HEK293T (cell line): ENCODE data around the gene ADIPOR2.

ENCODE experiments used
- CTCF ChIA-PET: fragments of 350-600 bp; formaldehyde crosslinking; extraction: SDS; loops from one replicate; lab custom pipeline; 2021; ENCODE audit warnings: antibody characterized with exemption, inconsistent platforms; lab: Yijun Ruan, JAX
- POLR2A ChIA-PET: fragments of 350-600 bp; formaldehyde crosslinking; extraction: SDS; loops from one replicate; lab custom pipeline; 2020; ENCODE audit warnings: antibody characterized with exemption, inconsistent platforms; lab: Yijun Ruan, JAX
- DNase-seq: peaks from one replicate; pipeline ENCODE4 v3.0.0; 2012; ENCODE audit warnings: mixed read lengths; ENCODE audit errors: extremely low spot score
- ARNT ChIP-seq: fragments of 450-650 bp; IDR thresholded peaks from 2 replicates; pipeline ENCODE4 v1.6.1; 2017; ENCODE audit warnings: mild to moderate bottlenecking
- BHLHE40 ChIP-seq: fragments of 450-650 bp; IDR thresholded peaks from 2 replicates; pipeline ENCODE4 v1.6.1; 2016; ENCODE audit warnings: mild to moderate bottlenecking, moderate library complexity, borderline replicate concordance
- CTBP1 ChIP-seq: fragments of 450-650 bp; IDR thresholded peaks from 2 replicates; pipeline ENCODE4 v1.6.1; 2016; ENCODE audit warnings: borderline replicate concordance
- ELF4 ChIP-seq: fragments of 450-650 bp; IDR thresholded peaks from 2 replicates; pipeline ENCODE4 v1.6.1; 2017; ENCODE audit warnings: antibody characterized with exemption
- FOXA1 ChIP-seq: fragments of 450-650 bp; IDR thresholded peaks from 2 replicates; pipeline ENCODE4 v1.6.1; 2016; ENCODE audit warnings: mild to moderate bottlenecking
- FOXK2 ChIP-seq: fragments of 450-650 bp; IDR thresholded peaks from 2 replicates; pipeline ENCODE4 v1.6.1; 2016; ENCODE audit warnings: mild to moderate bottlenecking
- FOXM1 ChIP-seq: fragments of 450-650 bp; IDR thresholded peaks from 2 replicates; pipeline ENCODE4 v1.6.1; 2017; ENCODE audit warnings: mild to moderate bottlenecking, borderline replicate concordance
- HDGF ChIP-seq: fragments of 450-650 bp; IDR thresholded peaks from 2 replicates; pipeline ENCODE4 v1.6.1; 2017; ENCODE audit warnings: antibody characterized with exemption, borderline replicate concordance
- L3MBTL2 ChIP-seq: fragments of 450-650 bp; conservative IDR thresholded peaks from 2 replicates; pipeline ENCODE4 v1.6.1; 2016; ENCODE audit warnings: mild to moderate bottlenecking
- LEF1 ChIP-seq: fragments of 450-650 bp; IDR thresholded peaks from 2 replicates; pipeline ENCODE4 v1.6.1; 2017; ENCODE audit warnings: mild to moderate bottlenecking, borderline replicate concordance
- NFRKB ChIP-seq: fragments of 450-650 bp; IDR thresholded peaks from 2 replicates; pipeline ENCODE4 v1.6.1; 2016; ENCODE audit warnings: mild to moderate bottlenecking, moderate library complexity
- SP1 ChIP-seq: fragments of 450-650 bp; IDR thresholded peaks from 2 replicates; pipeline ENCODE4 v1.6.1; 2017
- SUZ12 ChIP-seq: fragments of 450-650 bp; IDR thresholded peaks from 2 replicates; pipeline ENCODE4 v1.6.1; 2016; ENCODE audit warnings: mild to moderate bottlenecking
- TARDBP ChIP-seq: fragments of 450-650 bp; IDR thresholded peaks from 2 replicates; pipeline ENCODE4 v1.6.1; 2016
- ZNF384 ChIP-seq: fragments of 450-650 bp; IDR thresholded peaks from 2 replicates; pipeline ENCODE4 v1.6.1; 2016
- TF ChIP-seq, protein P1 (sequence below): fragments of 450-650 bp; IDR thresholded peaks from 2 replicates; pipeline ENCODE4 v1.6.1; 2016

Gene ADIPOR2

DNA sequence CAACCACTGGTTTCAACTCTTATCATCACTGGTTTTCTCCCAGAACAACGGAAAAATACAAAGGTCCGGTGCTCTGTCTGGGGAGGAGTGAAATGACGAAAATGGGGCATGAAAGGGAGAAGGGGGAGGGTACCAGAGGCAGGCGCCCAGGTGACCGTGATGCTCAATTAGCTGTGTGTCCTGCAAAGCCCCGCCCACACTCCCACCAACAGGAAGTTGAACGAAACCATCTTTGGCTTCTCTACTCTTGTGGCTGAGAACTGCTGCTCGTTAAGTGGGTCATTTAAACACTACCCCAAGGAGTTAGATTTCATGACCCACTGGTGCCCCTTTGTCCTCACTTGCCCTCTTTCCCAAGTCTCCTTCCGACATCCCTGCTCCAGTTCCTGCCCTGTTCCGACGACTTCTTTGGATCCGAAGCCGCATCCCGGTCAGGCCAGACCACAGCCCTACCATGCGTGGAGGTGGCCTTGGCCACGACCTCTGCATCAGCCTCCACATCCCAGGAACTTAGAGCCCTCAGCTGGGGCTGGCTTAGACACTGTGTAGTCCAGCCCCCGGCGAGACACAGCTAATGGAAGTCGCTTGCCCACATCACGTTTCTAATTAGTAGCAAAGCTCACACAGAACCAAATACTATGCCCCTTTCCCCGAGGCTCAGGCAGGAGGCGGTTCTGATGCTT lies 118.1 kb downstream of the ADIPOR2 start:
- CTCF ChIA-PET: interaction anchor here (1.1 kb wide), 1 partner anchor 174 kb away, joined by 3 read pairs; no protein-coding TSS in a partner anchor
- POLR2A ChIA-PET: no interaction called here
- no peak for TF ChIP-seq FOXA1
- DNase-seq: no peak

DNA sequence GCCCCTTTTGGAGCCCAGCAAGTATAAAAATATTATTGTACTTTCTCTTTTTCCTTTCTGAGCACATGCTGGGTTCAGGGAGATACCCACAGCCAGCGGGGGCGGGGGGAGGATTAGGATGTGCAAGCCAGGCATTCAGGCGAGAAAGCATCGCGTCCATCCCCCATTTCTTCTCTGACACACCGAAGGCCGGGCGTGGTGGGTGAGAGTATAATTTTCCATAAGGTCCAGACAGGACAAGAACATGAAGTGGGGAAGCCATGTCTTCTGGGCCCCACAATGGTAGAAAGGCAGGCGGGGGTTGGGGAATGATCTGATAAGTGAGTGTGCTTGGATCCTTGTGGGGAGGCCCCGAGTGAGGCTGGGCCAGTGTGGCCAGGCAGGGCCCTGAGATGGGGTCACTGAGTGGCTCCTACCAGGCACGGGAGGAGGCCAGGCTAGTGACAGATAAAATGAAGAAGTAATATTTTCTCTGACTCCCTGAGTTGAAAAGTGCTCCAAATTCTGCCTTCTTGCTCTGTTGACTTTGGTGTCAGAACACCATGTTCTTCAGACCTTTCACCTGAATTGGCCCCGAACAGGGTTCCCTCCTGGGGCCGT lies 118.8 kb downstream of the ADIPOR2 start:
- CTCF ChIA-PET: no interaction called here
- TF ChIP-seq FOXK2 (no peak), FOXM1 (no peak), L3MBTL2 (no peak), NFRKB (no peak), ARNT (no peak), SP1 (no peak), ELF4 (no peak), HDGF (no peak), ZNF384 (no peak), TARDBP (no peak), FOXA1 (no peak)
- TF ChIP-seq, protein P1, sequence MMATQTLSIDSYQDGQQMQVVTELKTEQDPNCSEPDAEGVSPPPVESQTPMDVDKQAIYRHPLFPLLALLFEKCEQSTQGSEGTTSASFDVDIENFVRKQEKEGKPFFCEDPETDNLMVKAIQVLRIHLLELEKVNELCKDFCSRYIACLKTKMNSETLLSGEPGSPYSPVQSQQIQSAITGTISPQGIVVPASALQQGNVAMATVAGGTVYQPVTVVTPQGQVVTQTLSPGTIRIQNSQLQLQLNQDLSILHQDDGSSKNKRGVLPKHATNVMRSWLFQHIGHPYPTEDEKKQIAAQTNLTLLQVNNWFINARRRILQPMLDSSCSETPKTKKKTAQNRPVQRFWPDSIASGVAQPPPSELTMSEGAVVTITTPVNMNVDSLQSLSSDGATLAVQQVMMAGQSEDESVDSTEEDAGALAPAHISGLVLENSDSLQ: no peak
- POLR2A ChIA-PET: no interaction called here
- no peak for DNase-seq

DNA sequence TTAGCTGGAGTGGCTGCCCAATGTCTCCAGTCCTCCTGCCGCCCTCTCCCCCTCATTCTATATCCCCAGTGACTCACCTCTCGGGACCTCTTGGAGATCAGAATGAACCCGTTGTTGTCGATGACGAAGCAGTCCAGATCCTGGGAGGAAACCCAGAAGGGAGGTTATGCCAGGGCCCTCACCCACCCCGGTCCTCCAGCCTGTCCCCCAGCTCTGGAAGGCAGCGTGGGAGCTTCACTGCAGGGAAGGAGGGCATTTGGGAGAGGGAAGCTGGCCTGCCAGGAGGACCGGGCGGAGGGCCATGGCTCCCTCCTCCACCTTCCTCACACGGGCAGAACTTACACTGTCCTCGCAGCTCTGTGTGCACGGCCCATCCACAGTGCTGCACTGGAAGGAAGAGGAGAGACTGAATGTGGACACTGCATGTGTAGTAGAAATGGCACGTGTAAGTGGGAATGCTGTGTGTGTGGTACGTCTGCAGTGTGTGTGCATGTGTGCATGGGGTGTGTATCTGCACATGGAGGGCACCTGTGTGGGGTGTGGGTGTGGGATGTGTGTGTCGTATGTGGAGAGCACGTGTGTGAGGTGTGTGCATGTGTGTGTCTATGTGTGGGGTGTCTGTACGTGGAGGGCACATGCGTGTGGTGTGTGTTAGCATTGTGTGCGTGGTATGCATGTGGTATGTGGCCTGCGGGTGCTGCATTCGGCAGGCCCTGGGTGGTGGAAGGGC lies 119.5 kb downstream of the ADIPOR2 start:
- no peak for DNase-seq
- TF ChIP-seq ARNT: no peak
- TF ChIP-seq FOXK2: no peak
- no peak for TF ChIP-seq NFRKB
- no peak for TF ChIP-seq HDGF
- no peak for TF ChIP-seq FOXA1
- no peak for TF ChIP-seq TARDBP
- TF ChIP-seq SP1: no peak
- TF ChIP-seq ELF4: no peak
- no peak for TF ChIP-seq SUZ12
- no peak for TF ChIP-seq L3MBTL2
- POLR2A ChIA-PET: no interaction called here
- CTCF ChIA-PET: no interaction called here

DNA sequence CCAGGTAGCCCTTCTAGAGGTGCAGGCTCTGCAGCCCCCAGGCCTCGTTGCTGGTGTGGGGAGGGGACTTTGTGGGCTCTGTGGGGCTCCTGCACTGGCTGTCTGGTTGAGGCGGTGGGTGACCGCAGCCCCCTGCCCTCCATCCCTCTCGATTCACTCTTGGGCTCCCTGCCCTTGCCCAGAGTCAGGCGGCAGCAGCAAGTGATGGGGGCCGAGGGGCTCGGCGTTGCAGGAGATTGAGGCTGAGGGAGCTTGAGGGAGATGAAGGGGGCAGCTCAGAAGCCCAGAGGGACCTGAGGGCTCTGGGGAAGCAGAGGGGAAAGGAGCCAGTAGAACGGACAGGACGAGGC lies 120.0 kb downstream of the ADIPOR2 start:
- no peak for DNase-seq
- ChIA-PET POLR2A (no interaction called here), CTCF (no interaction called here)
- TF ChIP-seq FOXK2 (no peak), FOXA1 (no peak), BHLHE40 (no peak), ELF4 (no peak), CTBP1 (no peak), LEF1 (no peak), SUZ12 (no peak), ARNT (no peak), SP1 (no peak)

DNA sequence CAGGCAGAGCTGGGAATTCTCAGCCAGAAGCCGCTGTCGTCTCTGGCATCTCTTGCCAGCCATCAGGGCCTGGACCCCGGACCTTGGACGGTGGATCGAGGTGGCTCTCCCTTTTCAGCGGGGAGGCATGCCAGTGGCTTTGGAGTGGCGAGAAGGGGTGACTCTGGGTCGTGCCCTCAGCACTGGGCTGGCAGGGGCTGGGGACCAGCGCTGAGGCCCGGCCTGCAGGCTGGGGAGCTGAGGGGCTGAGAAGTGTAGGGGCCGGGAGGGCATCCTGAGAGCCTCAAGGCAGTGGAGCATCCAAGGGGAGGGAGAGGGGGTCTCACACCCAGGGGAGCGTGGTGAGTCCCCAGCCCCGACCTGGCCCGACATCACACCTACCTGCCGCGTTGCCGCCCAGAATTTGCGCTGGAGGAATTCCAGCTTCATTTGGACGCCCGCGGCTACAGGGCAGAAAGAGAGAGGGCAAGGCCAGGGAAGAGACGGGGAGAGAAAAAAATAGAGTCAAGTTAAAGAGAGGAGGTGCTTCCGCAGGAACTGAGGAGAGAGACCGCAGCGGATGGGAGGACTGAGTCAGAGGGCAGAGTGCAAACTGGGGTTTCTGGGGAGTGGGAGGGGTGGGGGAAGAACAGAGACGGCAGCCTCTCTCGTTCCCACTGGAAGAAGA lies 120.5 kb downstream of the ADIPOR2 start:
- ChIA-PET CTCF (no interaction called here), POLR2A (no interaction called here)
- TF ChIP-seq LEF1: no peak
- no peak for TF ChIP-seq NFRKB
- no peak for TF ChIP-seq SP1
- TF ChIP-seq SUZ12: no peak
- no peak for TF ChIP-seq ARNT
- TF ChIP-seq HDGF: no peak
- TF ChIP-seq, protein P1: no peak
- no peak for TF ChIP-seq FOXA1
- no peak for TF ChIP-seq L3MBTL2
- TF ChIP-seq ZNF384: no peak
- TF ChIP-seq TARDBP: no peak
- TF ChIP-seq ELF4: no peak
- TF ChIP-seq BHLHE40: no peak
- no peak for TF ChIP-seq FOXM1
- TF ChIP-seq FOXK2: no peak
- TF ChIP-seq CTBP1: no peak
- DNase-seq: no peak

DNA sequence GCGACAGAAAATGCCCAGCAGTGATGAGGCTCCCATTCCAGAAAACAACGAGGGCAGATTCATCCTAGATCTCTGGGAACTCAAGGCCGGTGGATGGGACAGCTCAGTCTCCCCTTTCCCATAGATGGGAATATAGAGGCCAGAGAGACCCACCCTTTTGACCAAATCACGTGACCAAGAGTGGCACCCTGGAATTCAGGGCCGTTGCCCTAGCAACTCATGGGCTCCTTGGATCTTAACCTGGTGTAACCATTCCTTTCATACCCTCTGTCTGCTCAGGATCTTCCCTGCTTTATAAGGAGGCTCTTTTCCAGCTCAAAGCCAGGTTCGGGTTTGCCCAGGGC lies 121.0 kb downstream of the ADIPOR2 start:
- no peak for DNase-seq
- TF ChIP-seq FOXA1: no peak
- TF ChIP-seq LEF1: no peak
- TF ChIP-seq L3MBTL2: no peak
- no peak for TF ChIP-seq FOXM1
- no peak for TF ChIP-seq ELF4
- no peak for TF ChIP-seq NFRKB
- TF ChIP-seq, protein P1: no peak
- TF ChIP-seq BHLHE40: no peak
- no peak for TF ChIP-seq ZNF384
- TF ChIP-seq HDGF: no peak
- no peak for TF ChIP-seq TARDBP
- TF ChIP-seq ARNT: no peak
- POLR2A ChIA-PET: no interaction called here
- CTCF ChIA-PET: no interaction called here
